ENCODE results near the gene EIF3D. TPM values are rescaled to one million over a fixed set of nuclear protein-coding genes. Genes with fewer than 3 reads are reported as not detected.

Gene EIF3D
- 285 and 301 TPM in 2 replicates for total RNA-seq

- H3K4me1 Mint-ChIP-seq = peaks cover 25% of the 10 kb centered on the region
- H3K36me3 Mint-ChIP-seq (ENCODE audit: low read depth) = peaks cover 41% of the 10 kb centered on the region
- no peaks in the 10 kb centered on the region for H3K9me3 Mint-ChIP-seq
- intact Hi-C loops (cut with micrococcal nuclease) = loop anchor here (1.0 to 5.0 kb wide), 8 partner anchors 22 to 1118 kb away; partner anchors contain the start of genes FOXRED2, IFT27, NCF4 and TXN2
- TF ChIP-seq CTCF (IDR thresholded peaks at IDR 0.05) = no peak
- DNase-seq = peak; percentile 96
- ATAC-seq (ENCODE audit: low read depth) = peak; percentile 92
- peak within 1 kb of the TSS; percentile 97 for H3K27ac Mint-ChIP-seq
- POLR2A ChIA-PET = interaction anchor here (0.5 to 3.2 kb wide), 28 partner anchors 9 to 1317 kb away, joined by 3 to 36 read pairs (median 4); partner anchors contain the start of genes APOL2, FOXRED2, IFT27 and KCTD17
- CTCF ChIA-PET = interaction anchor here (1.0 to 1.3 kb wide), 3 partner anchors 18 to 514 kb away, joined by 3 to 4 read pairs (median 4); no protein-coding TSS in a partner anchor
- no peaks in the 10 kb centered on the region for H3K27me3 Mint-ChIP-seq
- H3K4me3 Mint-ChIP-seq = peak within 1 kb of the TSS; percentile 94
These were observed at the start of gene EIF3D for GRCh38 chr22:36528795-36529751. Gene EIF3D, minus strand, starts transcription at chr22:36529166. Its CDS starts 3,045 bp downstream, at chr22:36526121.

- no peaks in the 10 kb centered on the region for H3K4me1 Mint-ChIP-seq
- H3K27ac Mint-ChIP-seq = no peak overlapping the region
- H3K36me3 Mint-ChIP-seq (ENCODE audit: low read depth) = no peaks in the 10 kb centered on the region
- ATAC-seq (ENCODE audit: low read depth) (no peak), DNase-seq (no peak)
- ChIA-PET CTCF (no interaction called here), POLR2A (no interaction called here)
- TF ChIP-seq CTCF (IDR thresholded peaks at IDR 0.05) = no peak
- H3K4me3 Mint-ChIP-seq = no peak overlapping the region
- H3K9me3 Mint-ChIP-seq = no peaks in the 10 kb centered on the region
- intact Hi-C loops (cut with micrococcal nuclease) = no loop called here
- H3K27me3 Mint-ChIP-seq = peaks cover 15% of the 10 kb centered on the region
These were observed 49.7 kb upstream of the EIF3D start for GRCh38 chr22:36578619-36579018.

- DNase-seq (no peak), ATAC-seq (ENCODE audit: low read depth) (no peak)
- ChIA-PET CTCF (no interaction called here), POLR2A (no interaction called here)
- H3K9me3 Mint-ChIP-seq = no peaks in the 10 kb centered on the region
- intact Hi-C loops (cut with micrococcal nuclease) = no loop called here
- H3K27ac Mint-ChIP-seq = no peak overlapping the region
- no peaks in the 10 kb centered on the region for H3K36me3 Mint-ChIP-seq (ENCODE audit: low read depth)
- H3K4me3 Mint-ChIP-seq = no peak overlapping the region
- peaks cover 8% of the 10 kb centered on the region for H3K27me3 Mint-ChIP-seq
- H3K4me1 Mint-ChIP-seq = no peaks in the 10 kb centered on the region
- TF ChIP-seq CTCF (IDR thresholded peaks at IDR 0.05) = no peak
These were observed 48.1 kb upstream of the EIF3D start for GRCh38 chr22:36577019-36577418.

- intact Hi-C loops (cut with micrococcal nuclease) = no loop called here
- Mint-ChIP-seq H3K4me1 (no peaks in the 10 kb centered on the region), H3K36me3 (ENCODE audit: low read depth) (no peaks in the 10 kb centered on the region), H3K27me3 (no peaks in the 10 kb centered on the region), H3K27ac (no peak overlapping the region), H3K4me3 (no peak overlapping the region), H3K9me3 (no peaks in the 10 kb centered on the region)
- ATAC-seq (ENCODE audit: low read depth) (no peak), DNase-seq (no peak)
- no peak for TF ChIP-seq CTCF (IDR thresholded peaks at IDR 0.05)
- ChIA-PET POLR2A (no interaction called here), CTCF (no interaction called here)
These were observed 45.8 kb upstream of the EIF3D start for GRCh38 chr22:36574728-36575127.

GRCh38 chr22:36573815-36574363, 44.9 kb upstream of the EIF3D start:
- H3K4me1 Mint-ChIP-seq = no peaks in the 10 kb centered on the region
- no peak overlapping the region for H3K4me3 Mint-ChIP-seq
- no peaks in the 10 kb centered on the region for H3K27me3 Mint-ChIP-seq
- H3K36me3 Mint-ChIP-seq (ENCODE audit: low read depth) = no peaks in the 10 kb centered on the region
- no peak for ATAC-seq (ENCODE audit: low read depth)
- H3K27ac Mint-ChIP-seq = no peak overlapping the region
- intact Hi-C loops (cut with micrococcal nuclease) = no loop called here
- no peak for TF ChIP-seq CTCF (IDR thresholded peaks at IDR 0.05)
- CTCF ChIA-PET = no interaction called here
- DNase-seq = no peak
- no peaks in the 10 kb centered on the region for H3K9me3 Mint-ChIP-seq
- POLR2A ChIA-PET = no interaction called here
